Activated CD4-positive, alpha-beta T cell treated with anti-CD3 and anti-CD28 coated beads, Interleukin-2, amount 10 ng/mL, durations not matched to agents 24 days and 14 days (primary cell): ENCODE results near the gene SGCG. TPM values are rescaled to one million over a fixed set of nuclear protein-coding genes. Genes with fewer than 3 reads are reported as not detected.
"Not testable (repeated sequence)": the region's sequence is repeated elsewhere in the genome, so short reads cannot be mapped to it uniquely, and the experiment has no call there.

Experiments
- DNase-seq: peaks from one replicate; pipeline ENCODE4 v3.0.0; 2022
- H3K27ac Mint-ChIP-seq: one replicate; pipeline ENCODE4 v1.8.0; 2022; ENCODE audit warnings: mild to moderate bottlenecking, mixed read lengths
- H3K27me3 Mint-ChIP-seq: one replicate; pipeline ENCODE4 v1.8.0; 2022; ENCODE audit warnings: mixed read lengths
- H3K36me3 Mint-ChIP-seq: one replicate; pipeline ENCODE4 v1.8.0; 2022; ENCODE audit warnings: low read depth, mild to moderate bottlenecking, mixed read lengths
- H3K4me1 Mint-ChIP-seq: one replicate; pipeline ENCODE4 v1.8.0; 2021; ENCODE audit warnings: mixed read lengths
- H3K4me3 Mint-ChIP-seq: one replicate; pipeline ENCODE4 v1.8.0; 2022; ENCODE audit warnings: mild to moderate bottlenecking, moderate library complexity, mixed read lengths
- H3K9me3 Mint-ChIP-seq: one replicate; pipeline ENCODE4 v1.8.0; 2021; ENCODE audit warnings: mixed read lengths
- intact Hi-C: fragments of 100-400 bp; cut with micrococcal nuclease; formaldehyde crosslinking; loops from one replicate; pipeline ENCODE4 v1.15.1; 2023
- total RNA-seq: library from RNA; stranded (reverse); gene quantifications from 2 replicates; pipeline ENCODE4 v1.2.3, GENCODE V29; 2022

SGCG gene
- total RNA-seq, 1 donor from 2014 or later, result not detected

DNA sequence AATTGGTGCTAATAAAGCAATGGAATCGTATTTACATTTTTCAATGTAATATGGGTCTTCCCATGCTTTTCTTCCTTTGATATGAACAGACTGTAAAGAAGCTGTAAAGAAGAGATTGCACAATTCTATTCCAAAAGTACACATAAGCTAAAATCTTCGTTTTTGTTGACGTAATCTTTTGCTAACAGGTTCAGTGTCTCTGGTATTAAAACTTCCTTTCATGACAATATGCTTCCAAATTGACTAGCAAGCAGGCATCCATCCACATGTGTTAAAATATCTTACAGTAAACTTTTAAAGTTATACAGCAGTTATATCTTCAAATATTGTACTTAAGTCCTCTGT, 19.3 kb upstream of the SGCG start:
- no peak for DNase-seq
- Mint-ChIP-seq H3K4me1 (peaks cover 2% of the 10 kb centered on the region), H3K9me3 (no peaks in the 10 kb centered on the region), H3K27ac (no peak overlapping the region), H3K36me3 (no peaks in the 10 kb centered on the region), H3K27me3 (peaks cover 22% of the 10 kb centered on the region), H3K4me3 (no peak overlapping the region)
- intact Hi-C loops, result no loop called here

GRCh38 chr13:23175920-23176319, 4.9 kb upstream of the SGCG start:
- intact Hi-C loops, result no loop called here
- Mint-ChIP-seq H3K9me3 (no peaks in the 10 kb centered on the region), H3K27ac (no peak overlapping the region), H3K4me1 (no peaks in the 10 kb centered on the region), H3K4me3 (no peak overlapping the region), H3K36me3 (no peaks in the 10 kb centered on the region), H3K27me3 (peaks cover 5% of the 10 kb centered on the region)
- DNase-seq, result no peak

GRCh38 chr13:23182142-23182541, 1.4 kb downstream of the SGCG start:
- intact Hi-C loops, result no loop called here

DNA sequence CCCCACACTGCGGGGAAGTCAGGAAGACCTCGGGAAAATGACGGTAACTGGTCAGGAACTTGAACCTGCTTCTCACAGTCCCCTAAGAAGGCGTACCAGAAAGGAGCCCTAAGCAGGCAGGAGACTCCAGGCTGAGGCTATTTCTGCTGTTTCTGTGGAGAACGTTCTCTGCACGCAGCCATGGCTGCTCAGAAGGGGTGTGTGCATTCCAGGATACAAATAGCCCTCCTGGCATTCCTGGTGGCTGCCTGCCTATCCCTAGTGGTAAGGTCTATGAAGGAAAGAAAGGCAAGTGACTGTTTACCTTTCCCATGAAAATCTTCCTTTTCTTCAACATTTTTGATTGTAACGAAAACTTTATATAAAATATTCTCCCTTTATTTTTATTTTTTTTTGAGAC, 2.5 kb downstream of the SGCG start:
- Mint-ChIP-seq H3K36me3 (no peaks in the 10 kb centered on the region), H3K4me1 (no peaks in the 10 kb centered on the region), H3K9me3 (no peaks in the 10 kb centered on the region)

More at GRCh38 chr13:23182142-23182541, 1.4 kb downstream of the SGCG start:
- Mint-ChIP-seq H3K9me3 (no peaks in the 10 kb centered on the region), H3K4me3 (no peak overlapping the region), H3K27me3 (peaks cover 6% of the 10 kb centered on the region), H3K36me3 (no peaks in the 10 kb centered on the region), H3K4me1 (no peaks in the 10 kb centered on the region), H3K27ac (no peak overlapping the region)
- DNase-seq, result no peak

DNA sequence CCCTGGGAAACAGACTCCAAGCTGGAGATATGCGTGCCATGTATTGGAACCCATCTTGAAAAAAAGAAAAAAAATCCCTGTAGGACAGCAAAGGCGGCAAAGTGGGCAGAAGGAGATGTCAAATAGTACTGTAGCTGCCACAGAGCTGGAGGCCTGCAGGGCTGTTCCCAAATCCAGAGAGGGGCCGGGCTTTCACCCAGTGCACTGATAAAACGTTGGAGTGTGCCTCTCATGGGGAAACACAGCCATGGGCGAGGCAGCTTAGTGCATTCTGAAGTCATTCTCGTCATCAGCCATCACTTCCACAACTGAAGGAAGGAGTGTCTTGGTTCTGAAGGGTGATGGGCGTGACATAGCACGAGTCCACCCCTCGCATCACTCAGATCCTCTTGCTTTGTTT, 4.8 kb downstream of the SGCG start:
- DNase-seq, result no peak
- Mint-ChIP-seq H3K27me3 (peaks cover 3% of the 10 kb centered on the region), H3K4me3 (no peak overlapping the region), H3K27ac (no peak overlapping the region), H3K9me3 (no peaks in the 10 kb centered on the region), H3K4me1 (no peaks in the 10 kb centered on the region), H3K36me3 (no peaks in the 10 kb centered on the region)
- intact Hi-C loops, result no loop called here

More for the DNA sequence above, 2.5 kb downstream of the SGCG start:
- intact Hi-C loops, result no loop called here
- Mint-ChIP-seq H3K27ac (no peak overlapping the region), H3K27me3 (peaks cover 6% of the 10 kb centered on the region), H3K4me3 (no peak overlapping the region)
- no peak for DNase-seq

- intact Hi-C loops, result no loop called here
- H3K4me3 Mint-ChIP-seq, result no peak overlapping the region
- H3K27ac Mint-ChIP-seq, result no peak overlapping the region
- DNase-seq, result no peak
- H3K36me3 Mint-ChIP-seq, result no peaks in the 10 kb centered on the region
- no peaks in the 10 kb centered on the region for H3K27me3 Mint-ChIP-seq
- no peaks in the 10 kb centered on the region for H3K9me3 Mint-ChIP-seq
- H3K4me1 Mint-ChIP-seq, result no peaks in the 10 kb centered on the region
Observed at GRCh38 chr13:23201870-23202269, 21.1 kb downstream of the SGCG start.

GRCh38 chr13:23202383-23202782, 21.6 kb downstream of the SGCG start:
- Mint-ChIP-seq H3K4me1 (no peaks in the 10 kb centered on the region), H3K4me3 (no peak overlapping the region), H3K27me3 (no peaks in the 10 kb centered on the region), H3K9me3 (no peaks in the 10 kb centered on the region), H3K27ac (no peak overlapping the region), H3K36me3 (no peaks in the 10 kb centered on the region)
- no peak for DNase-seq
- intact Hi-C loops, result no loop called here

- no peaks in the 10 kb centered on the region for H3K27me3 Mint-ChIP-seq
- intact Hi-C loops, result no loop called here
- DNase-seq, result no peak
- no peaks in the 10 kb centered on the region for H3K9me3 Mint-ChIP-seq
- no peak overlapping the region for H3K27ac Mint-ChIP-seq
- no peaks in the 10 kb centered on the region for H3K4me1 Mint-ChIP-seq
- H3K36me3 Mint-ChIP-seq, result no peaks in the 10 kb centered on the region
- H3K4me3 Mint-ChIP-seq, result no peak overlapping the region
Observed at GRCh38 chr13:23203516-23203915, 22.7 kb downstream of the SGCG start.

DNA sequence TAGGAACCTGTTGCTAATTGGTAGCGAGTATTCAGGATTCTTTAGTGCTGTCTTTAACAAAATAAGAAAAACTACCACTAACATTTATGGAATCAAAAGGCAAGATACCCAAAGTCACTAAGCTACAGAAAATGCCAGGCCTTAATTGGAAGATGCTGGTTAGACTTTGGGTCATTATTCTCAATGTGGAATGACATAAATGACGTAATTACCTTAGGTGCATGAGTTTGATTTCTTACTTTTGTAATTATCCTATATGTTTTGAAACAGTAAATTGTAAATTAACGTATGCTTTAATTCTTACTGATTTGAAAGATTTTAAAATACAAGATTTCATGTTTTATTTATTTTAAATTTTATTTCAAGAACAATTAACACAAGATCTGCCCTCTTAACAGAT, 25.0 kb downstream of the SGCG start:
- no peak overlapping the region for H3K4me3 Mint-ChIP-seq
- no peaks in the 10 kb centered on the region for H3K9me3 Mint-ChIP-seq
- DNase-seq, result no peak
- intact Hi-C loops, result no loop called here
- no peaks in the 10 kb centered on the region for H3K4me1 Mint-ChIP-seq
- no peaks in the 10 kb centered on the region for H3K27me3 Mint-ChIP-seq
- no peaks in the 10 kb centered on the region for H3K36me3 Mint-ChIP-seq
- H3K27ac Mint-ChIP-seq, result no peak overlapping the region

DNA sequence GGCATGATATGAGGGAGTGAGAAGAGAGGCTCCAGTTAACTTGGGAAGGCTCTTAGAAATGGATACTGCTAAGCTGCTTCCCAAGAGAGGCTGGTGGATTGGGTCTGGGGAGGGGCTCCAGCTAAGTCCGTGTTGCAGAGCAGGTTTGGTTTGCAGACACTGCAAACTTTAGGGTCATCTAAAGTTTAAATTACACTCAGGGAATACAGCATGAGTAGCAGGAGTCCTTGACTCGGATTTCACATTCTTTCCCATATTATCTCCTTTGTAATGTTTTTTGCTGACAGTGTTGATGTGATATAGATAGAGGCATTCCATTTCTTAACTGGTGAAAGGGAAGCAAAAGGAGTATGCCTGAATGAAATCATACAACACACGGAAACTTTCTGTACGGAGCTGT, 31.9 kb downstream of the SGCG start:
- intact Hi-C loops, result no loop called here
- H3K27ac Mint-ChIP-seq, result no peak overlapping the region

DNA sequence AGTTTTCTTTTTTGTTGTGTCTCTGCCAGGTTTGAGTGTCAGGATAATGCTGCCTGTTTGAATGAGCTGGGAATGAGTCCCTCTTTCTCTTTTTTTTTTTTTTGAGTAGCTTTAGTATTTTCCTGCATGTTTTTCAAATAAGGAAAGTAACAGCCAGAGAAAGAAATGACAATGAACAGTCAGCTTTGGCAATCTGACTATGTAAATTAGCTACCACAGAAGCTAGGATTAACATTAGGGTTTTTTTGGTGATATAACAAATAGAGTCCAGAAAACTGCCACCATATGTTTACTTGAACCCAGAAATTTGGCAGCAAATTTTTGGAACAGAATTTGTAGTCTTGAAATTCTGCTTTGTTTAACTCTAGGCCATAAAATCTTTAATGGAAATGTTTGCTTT, 50.5 kb downstream of the SGCG start:
- no peaks in the 10 kb centered on the region for H3K4me1 Mint-ChIP-seq
- H3K27ac Mint-ChIP-seq, result no peak overlapping the region
- no peak for DNase-seq
- intact Hi-C loops, result no loop called here
- peaks cover 4% of the 10 kb centered on the region for H3K27me3 Mint-ChIP-seq
- no peak overlapping the region for H3K4me3 Mint-ChIP-seq
- H3K9me3 Mint-ChIP-seq, result no peaks in the 10 kb centered on the region
- H3K36me3 Mint-ChIP-seq, result no peaks in the 10 kb centered on the region

More for the DNA sequence above, 31.9 kb downstream of the SGCG start:
- H3K4me1 Mint-ChIP-seq, result no peaks in the 10 kb centered on the region
- peaks cover 13% of the 10 kb centered on the region for H3K9me3 Mint-ChIP-seq
- no peaks in the 10 kb centered on the region for H3K27me3 Mint-ChIP-seq
- no peak for DNase-seq
- no peaks in the 10 kb centered on the region for H3K36me3 Mint-ChIP-seq
- no peak overlapping the region for H3K4me3 Mint-ChIP-seq

DNA sequence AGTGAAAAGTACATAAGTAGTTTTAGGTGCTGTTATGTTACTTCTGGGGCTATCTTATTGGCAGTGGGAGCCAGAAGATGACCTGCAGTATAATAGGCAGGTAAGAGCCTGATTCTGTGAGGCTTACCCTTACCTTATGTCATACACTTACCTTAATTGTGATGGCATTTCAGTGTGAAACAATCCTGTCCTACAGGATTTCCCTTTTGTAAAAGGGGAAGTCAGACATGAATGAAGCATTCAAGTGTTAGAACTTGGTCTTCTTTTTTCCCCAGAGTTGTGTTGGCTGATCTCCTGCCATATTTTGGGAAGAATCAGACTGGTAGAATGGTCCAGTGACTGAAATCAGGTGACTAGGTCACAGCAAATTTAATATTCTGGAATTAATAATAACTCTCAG, 55.2 kb downstream of the SGCG start:
- H3K4me3 Mint-ChIP-seq, result no peak overlapping the region
- H3K4me1 Mint-ChIP-seq, result no peaks in the 10 kb centered on the region
- no peak for DNase-seq
- H3K9me3 Mint-ChIP-seq, result no peaks in the 10 kb centered on the region
- intact Hi-C loops, result no loop called here
- no peaks in the 10 kb centered on the region for H3K27me3 Mint-ChIP-seq
- no peaks in the 10 kb centered on the region for H3K36me3 Mint-ChIP-seq
- H3K27ac Mint-ChIP-seq, result no peak overlapping the region

DNA sequence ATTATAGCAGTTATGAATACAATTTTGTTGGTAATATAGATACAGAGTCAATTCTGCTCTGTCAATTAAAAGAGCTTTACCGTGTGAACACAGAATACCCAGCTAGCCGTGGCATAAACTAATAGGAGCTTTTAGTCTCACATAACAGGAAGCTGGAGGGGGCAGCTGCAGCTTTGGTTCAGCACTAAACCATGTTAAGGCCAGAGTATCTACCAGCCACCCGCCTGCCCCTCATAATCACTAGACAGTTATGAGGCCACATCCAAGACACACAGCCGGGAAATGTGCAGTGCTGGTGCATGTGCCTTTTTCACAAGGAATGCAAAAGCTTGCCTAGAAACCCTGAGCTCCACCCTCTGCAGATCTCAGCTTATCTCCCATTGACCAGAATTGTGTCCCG, 62.3 kb downstream of the SGCG start:
- no peaks in the 10 kb centered on the region for H3K36me3 Mint-ChIP-seq
- H3K27me3 Mint-ChIP-seq, result no peaks in the 10 kb centered on the region
- DNase-seq, result no peak
- intact Hi-C loops, result no loop called here
- no peaks in the 10 kb centered on the region for H3K9me3 Mint-ChIP-seq
- H3K4me3 Mint-ChIP-seq, result no peak overlapping the region
- no peak overlapping the region for H3K27ac Mint-ChIP-seq
- H3K4me1 Mint-ChIP-seq, result no peaks in the 10 kb centered on the region

DNA sequence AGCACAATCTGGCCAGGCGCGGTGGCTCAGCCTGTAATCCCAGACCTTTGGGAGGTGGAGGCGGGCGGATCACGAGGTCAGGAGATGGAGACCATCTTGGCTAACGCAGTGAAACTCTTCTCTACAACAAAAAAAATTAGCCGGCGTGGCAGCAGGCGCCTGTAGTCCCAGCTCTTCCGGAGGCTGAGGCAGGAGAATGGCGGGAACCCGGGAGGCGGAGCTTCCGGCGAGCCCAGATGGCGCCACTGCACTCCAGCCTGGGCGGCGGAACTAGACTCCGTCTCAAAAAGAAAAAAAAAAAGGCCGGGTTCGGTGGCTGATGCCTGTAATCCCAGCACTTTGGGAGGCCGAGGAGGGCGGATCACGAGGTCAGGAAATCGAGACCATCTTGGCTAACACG, 67.6 kb downstream of the SGCG start:
- H3K9me3 Mint-ChIP-seq, H3K27me3 Mint-ChIP-seq, H3K4me3 Mint-ChIP-seq, intact Hi-C loops, DNase-seq, H3K27ac Mint-ChIP-seq, H3K4me1 Mint-ChIP-seq, H3K36me3 Mint-ChIP-seq: not testable (repeated sequence)

- DNase-seq, result no peak
- Mint-ChIP-seq H3K4me1 (no peaks in the 10 kb centered on the region), H3K27me3 (no peaks in the 10 kb centered on the region), H3K9me3 (peaks cover 24% of the 10 kb centered on the region), H3K27ac (no peak overlapping the region), H3K4me3 (no peak overlapping the region), H3K36me3 (no peaks in the 10 kb centered on the region)
- intact Hi-C loops, result no loop called here
Observed at GRCh38 chr13:23254506-23254905, 73.7 kb downstream of the SGCG start.
